Measurements from ENCODE around the gene WFDC9.
"Not testable (repeated sequence)": the region's sequence is repeated elsewhere in the genome, so short reads cannot be mapped to it uniquely, and the experiment has no call there.

The WFDC9 gene

DNA sequence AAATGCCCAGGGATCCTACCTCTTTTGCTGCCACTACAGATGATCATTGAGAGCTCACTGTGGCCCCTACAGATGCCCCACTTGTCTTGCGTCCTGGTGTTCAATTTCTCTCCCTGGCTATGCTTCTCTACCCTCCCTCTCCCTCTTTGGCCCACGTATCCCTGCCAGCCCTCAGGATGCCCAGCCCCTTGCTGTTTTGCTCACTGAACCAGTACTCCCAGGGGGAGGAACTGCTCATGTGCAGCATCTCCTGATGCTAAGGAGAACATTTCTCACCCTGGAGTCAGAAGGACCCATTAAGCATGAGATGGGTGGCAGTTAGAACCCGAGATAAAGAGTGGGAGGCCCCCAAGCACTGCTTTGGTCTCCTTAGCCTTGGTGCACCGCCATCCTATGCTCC is at the start of gene WFDC9:
Gene WFDC9, minus strand, starts transcription at position 101 of the 400 bp plus-strand sequence. CDS start 21,103 bp downstream, outside the sequence.
- no peak for DNase-seq

DNA sequence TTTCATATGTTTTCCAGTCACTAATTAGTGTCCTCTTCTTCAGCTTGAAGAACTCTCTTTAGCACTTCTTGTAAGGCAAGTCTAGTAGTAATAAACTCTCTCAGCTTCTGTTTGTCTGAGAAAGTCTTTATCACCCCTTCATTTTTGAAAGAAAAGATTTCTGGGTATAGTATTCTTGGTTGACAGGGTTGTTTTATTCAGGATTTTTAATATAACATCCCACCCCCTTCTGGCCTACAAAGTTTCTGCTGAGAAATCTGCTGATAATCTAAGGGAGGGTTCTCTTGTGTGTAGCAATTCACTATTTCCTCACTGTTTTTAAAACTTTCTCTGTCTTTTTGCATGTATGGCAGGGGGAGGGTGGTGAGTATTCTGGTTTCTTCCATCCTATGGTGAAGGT is 48.6 kb upstream of the WFDC9 start:
- no peak for DNase-seq

DNA sequence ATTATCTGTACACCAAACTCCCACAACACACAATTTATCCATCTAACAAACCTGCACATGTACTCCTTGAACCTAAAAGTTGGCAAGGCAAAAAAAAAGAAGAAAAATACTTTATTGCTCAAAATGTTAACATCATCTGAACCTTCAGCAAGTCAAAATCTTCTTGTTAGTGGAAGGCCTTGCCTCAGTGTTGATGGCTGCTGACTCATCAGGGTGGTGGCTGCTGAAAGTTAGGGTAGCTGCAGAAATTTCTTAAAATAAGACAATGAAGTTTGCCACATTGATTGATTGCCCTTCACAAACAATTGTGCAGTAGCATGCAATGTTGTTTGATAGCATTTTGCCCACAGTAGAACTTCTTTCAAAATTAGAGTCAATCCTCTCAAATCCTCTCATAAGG is 41.7 kb upstream of the WFDC9 start:
- no peak for DNase-seq

DNA sequence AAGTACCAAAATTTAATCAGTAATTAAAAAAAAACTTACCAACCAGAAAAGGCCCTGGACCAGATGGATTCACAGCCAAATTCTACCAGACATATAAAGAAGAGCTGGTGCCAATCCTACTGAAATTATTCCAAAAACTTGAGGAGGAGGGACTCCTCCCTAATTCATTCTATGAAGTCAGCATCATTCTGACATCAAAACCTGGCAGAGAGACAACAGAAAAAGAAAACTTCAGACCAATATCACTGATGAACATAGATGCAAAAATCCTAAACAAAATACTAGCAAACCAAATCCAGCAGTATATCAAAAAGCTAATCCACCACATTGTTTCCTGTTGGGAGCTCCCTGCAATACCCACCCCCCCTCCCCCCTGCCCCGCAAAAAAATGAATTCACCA is 39.1 kb upstream of the WFDC9 start, which contains the start of gene WFDC11:
Gene WFDC11, minus strand, starts transcription at position 101 of the 400 bp plus-strand sequence. CDS start 19,639 bp downstream, outside the sequence.
- DNase-seq = no peak

DNA sequence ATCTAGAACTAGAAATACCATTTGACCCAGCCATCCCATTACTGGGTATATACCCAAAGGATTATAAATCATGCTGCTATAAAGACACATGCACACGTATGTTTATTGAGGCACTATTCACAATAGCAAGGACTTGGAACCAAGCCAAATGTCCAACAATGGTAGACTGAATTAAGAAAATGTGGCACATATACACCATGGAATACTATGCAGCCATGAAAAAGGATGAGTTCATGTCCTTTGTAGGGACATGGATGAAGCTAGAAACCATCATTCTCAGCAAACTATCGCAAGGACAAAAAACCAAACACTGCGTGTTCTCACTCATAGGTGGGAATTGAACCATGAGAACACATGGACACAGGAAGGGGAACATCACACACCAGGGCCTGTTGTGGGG is 26.0 kb upstream of the WFDC9 start:
- DNase-seq = not testable (repeated sequence)

DNA sequence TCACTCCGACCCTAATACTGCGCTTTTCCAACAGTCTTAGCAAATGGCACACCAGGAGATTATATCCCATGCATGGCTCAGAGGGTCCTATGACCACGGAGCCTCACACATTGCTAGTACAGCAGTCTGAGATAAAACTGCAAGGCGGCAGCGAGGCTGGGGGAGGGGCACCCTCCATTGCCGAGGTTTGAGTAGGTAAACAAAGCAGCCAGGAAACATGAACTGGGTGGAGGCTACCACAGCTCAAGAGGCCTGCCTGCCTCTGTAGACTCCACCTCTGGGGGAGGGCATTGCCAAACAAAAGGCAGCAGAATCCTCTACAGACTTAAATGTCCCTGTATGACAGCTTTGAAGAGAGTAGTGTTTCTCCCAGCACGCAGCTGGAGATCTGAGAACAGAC is 20.6 kb upstream of the WFDC9 start:
- DNase-seq = not testable (repeated sequence)

DNA sequence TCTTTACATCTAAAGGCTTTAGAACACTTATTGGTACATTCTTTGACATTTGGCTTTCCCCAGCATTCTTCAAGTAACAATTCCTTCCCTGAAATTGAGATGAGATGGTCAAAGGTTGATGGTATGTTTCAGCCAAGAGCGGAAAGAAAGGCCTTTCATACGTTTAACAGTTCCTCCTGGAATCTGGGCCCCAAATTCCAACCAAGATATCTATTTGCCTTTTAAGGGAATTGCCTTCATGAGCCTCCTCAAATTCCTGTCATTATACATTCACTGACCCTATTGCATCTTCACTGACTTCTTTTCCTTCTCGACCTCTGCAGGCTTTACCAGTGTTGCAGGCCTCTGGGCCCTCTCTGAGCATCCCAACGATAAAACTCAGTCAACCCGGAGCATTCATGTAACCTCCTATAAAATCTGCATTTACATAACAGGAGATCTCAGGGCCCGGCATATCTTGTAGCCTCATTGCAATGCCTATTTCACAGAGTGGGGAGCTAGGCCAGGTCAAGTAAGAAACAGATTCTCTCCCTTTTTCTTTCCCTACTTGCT is 18.3 kb upstream of the WFDC9 start:
- DNase-seq = no peak

DNA sequence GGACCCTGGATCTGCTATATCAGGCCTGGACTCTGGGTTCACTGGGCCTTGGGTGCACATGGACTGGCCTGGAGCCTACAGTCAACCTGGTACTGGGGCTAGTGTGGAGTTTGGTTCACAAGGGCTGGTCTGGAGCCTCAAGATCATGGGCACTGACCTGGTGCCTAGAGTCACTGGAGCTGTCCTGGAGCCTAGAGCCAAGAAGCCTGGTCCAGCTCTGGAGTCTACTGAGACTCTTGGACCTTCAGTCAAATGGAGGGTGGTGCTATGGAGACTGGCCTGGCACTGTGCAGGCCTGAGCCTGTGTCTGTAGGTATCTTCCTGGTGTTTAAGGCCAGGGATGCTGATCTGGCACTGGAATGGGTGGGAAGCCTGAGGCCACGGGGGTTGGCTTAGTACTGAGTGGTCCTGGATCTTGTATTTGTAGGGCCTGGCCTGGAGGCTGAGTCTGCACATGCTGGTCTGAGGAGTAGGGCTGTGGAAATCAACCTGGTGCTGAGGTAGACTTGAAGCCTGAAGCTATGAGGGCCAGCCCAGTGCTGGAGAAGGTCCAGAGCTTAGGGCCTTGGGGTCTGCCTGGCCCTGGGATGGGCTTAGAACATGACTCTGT is 16.5 kb upstream of the WFDC9 start:
- no peak for DNase-seq

DNA sequence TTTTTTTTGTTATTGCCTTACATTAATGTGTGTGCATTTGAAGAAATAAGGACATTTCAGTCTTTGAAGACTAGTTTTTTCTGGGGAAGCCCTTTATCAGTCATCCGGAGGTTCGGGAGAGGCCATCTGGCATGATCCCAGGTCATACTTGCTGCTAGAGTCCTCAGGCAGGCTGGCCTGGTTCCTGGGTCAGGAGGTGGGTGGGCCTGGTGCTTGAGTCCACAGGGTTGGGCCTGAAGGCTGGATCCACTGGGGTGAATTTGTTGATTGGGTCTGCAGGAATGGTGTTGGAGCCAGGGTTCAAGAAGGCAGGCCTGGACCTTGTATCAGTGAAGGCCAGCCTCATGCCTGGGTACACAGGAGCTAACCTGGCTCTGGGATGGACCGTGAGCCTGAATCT is 15.8 kb upstream of the WFDC9 start:
- DNase-seq = no peak

DNA sequence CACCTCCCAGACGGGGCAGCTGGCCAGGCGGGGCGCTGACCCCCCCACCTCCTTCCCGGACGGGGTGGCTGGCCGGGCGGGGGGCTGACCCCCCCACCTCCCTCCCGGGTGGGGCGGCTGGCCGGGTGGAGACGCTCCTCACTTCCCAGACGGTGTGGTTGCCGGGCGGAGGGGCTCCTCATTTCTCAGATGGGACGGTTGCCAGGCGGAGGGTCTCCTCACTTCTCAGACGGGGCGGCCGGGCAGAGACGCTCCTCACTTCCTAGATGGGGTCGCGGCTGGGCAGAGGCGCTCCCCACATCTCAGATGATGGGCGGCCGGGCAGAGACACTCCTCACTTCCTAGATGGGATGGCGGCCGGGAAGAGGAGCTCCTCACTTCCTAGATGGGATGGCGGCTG is 14.8 kb upstream of the WFDC9 start:
- DNase-seq = not testable (repeated sequence)

DNA sequence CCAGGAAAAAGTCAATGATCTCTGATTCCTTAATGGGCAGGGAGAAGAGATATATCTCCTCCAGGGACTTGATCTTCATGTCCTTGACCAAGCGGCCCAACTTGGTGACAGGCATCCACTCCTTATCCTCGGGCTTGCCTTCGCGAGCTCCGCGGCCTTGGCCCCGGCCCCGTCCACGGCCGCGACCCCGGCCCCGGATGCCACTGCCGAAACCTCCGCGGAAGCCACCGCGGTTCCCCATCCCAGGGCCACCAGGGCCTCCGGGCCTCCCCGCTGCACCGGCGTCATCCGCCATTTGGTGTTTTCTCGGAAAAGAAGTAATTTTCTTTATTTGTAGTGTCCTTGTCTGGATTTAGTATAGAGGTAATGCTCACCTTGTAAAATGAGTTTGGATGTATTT is 10.0 kb upstream of the WFDC9 start:
- not testable (repeated sequence) for DNase-seq

DNA sequence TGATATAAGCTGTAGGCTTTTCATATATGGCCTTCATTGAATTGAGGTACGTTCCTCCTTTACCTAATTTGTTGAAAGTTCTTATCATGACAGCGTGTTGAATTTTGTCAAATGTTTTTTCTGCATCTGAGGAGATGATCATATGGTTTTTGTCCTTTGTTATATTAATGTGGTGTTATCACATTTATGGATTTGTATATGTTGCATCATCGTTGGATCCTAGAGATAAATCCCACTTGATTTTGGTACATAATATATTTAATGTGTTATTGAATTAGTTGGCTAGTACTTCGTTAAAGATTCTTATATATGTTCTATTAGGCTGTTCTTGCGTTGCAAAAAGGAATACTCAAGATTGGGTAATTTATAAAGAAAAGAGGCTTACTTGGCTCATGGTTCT is 8.6 kb upstream of the WFDC9 start:
- DNase-seq = no peak

DNA sequence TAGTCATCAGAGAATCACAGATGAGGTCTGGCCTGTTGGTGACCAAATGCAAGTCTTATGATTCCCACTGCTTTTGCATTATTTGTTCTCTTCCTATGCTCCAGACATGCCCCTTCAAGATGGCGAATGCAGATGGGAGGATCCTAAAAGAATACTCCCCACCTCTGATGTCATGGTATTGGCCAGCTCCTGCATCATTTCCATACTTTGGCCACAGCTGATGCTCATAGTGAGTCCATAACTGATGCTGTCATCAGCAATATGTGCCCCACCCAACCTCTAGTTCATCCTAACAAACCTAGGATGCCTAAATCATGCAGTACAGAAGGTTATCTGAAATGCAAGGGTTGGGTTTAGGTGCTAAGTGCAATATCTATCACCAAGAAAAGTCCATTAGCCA is 5.4 kb upstream of the WFDC9 start:
- no peak for DNase-seq

DNA sequence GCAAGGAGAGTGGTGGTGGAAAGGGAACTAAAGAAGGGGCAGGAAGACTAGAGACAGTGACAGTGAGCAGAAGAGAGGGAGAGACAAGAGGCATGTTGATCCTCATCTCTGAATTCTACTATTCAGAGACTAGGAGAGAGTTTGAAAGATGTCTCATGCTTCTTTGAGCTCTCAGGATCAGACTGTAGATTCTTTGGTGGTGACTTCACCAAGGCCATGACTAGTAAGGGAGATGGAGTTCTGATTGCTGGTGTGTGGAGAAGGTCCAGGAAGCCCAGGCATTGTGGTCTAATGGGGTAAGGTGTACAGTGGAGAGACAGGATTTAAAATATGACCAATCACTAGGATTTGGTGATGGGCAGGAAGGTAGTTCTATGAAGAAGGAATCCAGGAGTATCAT is 713 bp downstream of the WFDC9 start:
- DNase-seq = no peak

DNA sequence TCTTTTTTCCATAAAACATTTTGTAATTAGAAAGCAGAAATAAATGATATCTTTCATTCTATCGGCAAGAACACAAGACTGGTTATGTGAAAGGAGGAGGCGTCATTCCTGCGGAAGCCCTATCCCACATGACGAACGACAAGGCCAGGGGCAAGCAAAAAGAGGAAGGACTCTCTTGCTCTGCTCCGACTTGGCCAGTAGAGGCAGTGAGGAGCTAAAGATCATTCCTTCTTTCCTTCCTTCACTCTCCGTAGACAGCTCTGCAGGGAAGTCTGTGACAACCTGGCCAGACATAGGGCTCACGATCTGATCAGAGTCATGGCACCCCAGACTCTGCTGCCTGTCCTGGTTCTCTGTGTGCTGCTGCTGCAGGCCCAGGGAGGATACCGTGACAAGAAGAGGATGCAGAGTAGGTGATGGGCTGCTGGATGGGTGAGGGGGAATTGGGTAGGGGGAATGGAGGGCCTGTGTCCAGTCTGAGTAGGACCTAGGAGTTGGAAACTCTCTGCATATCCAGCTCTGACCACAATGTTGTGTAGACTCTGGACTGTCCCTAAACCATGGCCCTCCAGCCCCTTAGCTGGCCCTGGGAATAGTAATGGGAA is 1.5 kb downstream of the WFDC9 start, which contains the start of gene WFDC10A:
Gene WFDC10A, plus strand, starts transcription at position 244 of the 605 bp plus-strand sequence. Its CDS starts 75 bp downstream, at position 319.
- DNase-seq = peak; percentile 5

DNA sequence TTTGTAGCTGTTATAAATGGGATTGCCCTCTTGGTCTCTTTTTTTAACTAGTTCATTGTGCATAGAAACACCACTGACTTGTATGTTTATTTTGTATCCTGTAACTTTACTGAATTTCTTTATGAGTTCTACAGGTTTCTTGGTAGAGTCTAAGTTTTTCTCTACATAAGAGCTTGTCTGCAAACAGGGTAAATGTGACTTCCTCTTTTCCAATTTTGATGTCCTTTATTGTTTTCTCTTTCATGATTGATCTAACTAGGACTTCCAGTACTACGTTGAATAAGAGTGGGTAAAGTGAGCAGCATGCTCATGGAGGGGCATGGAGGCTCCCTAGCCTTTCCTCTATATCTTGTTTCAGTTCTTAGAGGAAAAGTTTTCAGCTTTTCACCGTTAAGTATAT is 4.5 kb downstream of the WFDC9 start:
- DNase-seq = no peak

DNA sequence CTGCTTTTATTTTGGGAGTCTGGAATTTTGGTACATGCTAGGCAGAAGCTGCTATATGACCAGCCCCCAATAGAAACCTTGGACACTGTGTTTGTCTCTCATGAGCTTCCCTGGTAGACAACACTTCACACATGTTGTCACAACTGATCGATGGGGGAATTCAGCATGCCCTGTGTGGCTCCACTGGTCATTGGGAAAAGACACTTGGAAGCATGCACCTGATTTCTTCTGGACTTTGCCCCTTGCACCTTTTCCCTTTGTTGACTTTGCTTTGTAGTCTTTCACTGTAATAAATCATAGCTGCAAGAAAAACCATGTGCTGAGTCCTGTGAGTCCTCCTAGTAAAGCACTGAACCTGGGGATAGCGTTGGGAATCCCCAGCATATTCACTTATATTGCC is 9.5 kb downstream of the WFDC9 start:
- no peak for DNase-seq

DNA sequence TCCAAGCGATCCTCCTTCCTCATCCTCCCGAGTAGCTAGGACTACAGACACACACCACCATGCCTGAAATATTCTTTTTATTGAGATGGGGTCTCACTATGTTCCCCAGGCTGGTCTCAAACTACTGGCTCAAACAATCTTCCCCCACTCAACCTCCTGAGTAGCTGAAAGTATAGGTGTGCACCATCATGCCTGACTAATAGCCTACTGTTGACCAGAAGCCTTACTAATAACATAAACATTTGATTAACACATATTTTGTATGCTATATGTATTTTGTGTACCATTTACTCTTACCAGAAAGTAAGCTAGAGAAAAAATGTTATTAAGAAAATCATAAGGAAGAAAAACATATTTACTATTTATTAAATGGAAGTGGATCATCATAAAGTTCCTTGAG is 13.5 kb downstream of the WFDC9 start:
- no peak for DNase-seq

DNA sequence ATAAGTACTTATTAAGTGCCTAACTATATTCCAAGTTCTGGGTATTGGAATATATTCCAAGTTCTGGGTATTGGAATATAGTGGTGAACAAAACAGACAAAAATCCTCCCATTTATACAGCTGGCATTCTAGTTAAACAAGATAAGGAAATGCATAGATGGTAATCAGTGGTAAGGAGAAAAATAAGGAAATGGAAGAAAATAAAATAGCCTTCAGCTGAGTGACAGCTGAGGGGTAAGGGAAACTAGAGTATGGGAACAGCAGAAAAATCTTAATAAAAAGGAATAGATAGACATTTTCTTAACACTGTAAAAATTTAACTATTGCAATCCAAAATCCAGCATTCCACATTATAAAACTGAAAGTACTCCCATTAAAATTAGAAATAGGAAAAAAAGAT is 18.8 kb downstream of the WFDC9 start:
- no peak for DNase-seq

DNA sequence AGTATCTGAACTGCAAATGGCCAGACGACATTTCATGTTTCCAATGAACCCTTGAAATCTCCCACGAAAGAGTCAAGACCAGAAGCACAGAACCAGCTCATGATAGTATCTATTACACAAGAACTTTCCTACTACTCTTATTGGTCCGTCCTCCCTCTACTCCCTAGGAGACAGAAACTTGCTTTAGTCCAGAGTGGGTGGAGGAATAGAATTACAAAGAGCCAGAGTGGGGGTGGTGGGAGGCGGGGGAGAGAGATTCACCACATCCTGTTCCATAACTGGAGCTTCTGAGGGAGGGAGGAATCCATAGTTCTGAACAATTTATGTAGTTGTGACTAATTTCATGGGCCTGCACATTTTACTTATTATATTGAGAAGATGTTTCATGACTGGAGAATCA is 20.0 kb downstream of the WFDC9 start:
- no peak for DNase-seq

DNA sequence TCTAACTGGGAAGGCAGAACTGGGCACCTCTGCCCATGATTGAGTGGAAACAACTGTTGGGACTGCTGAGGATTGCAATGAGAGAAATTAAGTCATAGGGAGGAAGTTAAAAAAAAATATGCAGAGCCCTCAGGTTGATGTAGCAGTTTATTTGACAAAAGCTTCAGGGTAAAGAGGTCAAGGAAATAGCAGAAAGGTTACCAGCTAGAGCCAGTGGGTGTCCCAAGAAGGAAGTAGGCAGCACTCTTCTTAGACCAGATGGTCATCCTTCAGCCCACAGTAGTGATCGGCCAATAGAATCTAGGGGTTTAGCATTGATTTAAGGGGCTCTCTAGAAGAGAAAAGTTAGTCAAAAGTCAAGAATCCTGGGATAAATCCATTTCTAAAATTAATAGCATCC is 23.3 kb downstream of the WFDC9 start:
- no peak for DNase-seq

DNA sequence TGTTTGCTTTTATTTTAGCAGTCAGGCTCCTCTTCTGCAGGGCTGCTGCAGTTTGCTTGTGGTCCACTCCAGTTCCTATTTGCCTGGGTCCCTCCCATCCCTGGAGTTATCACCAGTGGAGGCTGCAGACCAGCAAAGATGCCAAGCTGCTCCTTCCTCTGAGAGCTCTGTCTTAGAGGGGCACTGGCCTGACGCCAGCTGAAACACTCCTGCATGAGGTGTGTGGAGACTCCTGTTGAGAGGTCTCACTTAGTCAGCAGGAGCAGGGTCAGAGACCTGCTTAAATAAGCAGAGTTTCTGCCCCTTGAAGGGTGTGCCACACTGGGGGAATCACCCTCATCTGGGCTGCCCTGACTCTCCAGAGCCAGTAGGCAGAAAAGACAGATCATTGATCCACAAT is 35.8 kb downstream of the WFDC9 start:
- no peak for DNase-seq

DNA sequence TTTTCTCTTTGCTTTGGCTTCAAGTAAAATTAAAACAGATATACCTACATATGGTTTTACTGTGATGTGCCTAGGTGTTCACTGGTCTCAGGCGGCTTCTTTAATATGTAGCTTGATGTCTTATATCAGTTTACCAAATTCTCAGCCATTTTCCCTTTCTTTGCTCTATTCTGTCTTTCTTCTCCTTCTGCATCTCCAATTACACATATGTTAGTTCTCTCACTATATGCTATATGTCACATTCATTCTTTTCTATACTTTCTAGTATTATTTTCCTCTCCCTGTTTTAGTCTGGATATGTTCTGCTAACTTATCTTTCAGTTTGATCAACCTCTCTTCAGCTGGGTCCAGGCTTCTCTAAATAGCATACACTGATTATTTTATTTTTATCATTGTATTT is 37.6 kb downstream of the WFDC9 start:
- no peak for DNase-seq

DNA sequence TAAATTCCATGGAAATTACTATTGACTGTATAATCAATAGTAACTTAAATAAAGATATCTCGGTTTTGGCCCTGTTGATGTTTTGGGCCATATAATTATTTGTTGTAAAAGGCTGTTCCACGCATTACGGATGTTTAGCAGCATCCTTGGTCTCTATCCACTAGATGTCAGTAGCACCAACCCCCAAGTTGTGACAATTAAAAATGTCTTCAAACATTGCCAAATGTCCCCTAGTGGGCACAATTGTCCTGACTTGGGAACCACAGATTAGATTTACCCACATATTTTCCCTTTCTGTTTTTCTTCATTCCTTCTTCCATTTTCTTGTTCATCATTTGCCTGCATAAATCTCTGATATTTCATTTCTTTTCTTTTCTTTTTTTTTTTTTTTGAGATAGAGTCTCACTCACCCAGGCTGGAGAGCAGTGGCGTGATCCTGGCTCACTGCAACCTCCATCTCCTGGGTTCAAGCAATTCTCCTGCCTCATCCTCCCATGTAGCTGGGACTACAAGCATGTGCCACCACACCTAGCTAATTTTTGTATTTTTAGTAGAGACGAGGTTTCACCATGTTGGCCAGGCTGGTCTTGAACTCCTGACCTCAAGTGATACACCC is 38.4 kb downstream of the WFDC9 start:
- DNase-seq = peak; percentile 28

All from NCI-H2171 (cell line).